ENCODE measurements around the gene DLX3.

GRCh38 chr17:49990331-49990730 lies 4.7 kb downstream of the DLX3 start:
- TF ChIP-seq CTCF (conservative IDR thresholded peaks at IDR 0.05; ENCODE audit: low read depth, low read length) (no peak), EZH2 (IDR thresholded peaks at IDR 0.05; ENCODE audit: low read length, unreplicated experiment) (no peak), EZH2phosphoT487 (IDR thresholded peaks at IDR 0.05; ENCODE audit: borderline replicate concordance, low read length) (no peak)
